HEK293T (cell line): Measurements from ENCODE around the gene KRT83.

Experiments
- ARNT ChIP-seq: fragments of 450-650 bp; IDR thresholded peaks from 2 replicates; pipeline ENCODE4 v1.6.1; 2017; ENCODE audit warnings: mild to moderate bottlenecking
- BHLHE40 ChIP-seq: fragments of 450-650 bp; IDR thresholded peaks from 2 replicates; pipeline ENCODE4 v1.6.1; 2016; ENCODE audit warnings: mild to moderate bottlenecking, moderate library complexity, borderline replicate concordance
- CTBP1 ChIP-seq: fragments of 450-650 bp; IDR thresholded peaks from 2 replicates; pipeline ENCODE4 v1.6.1; 2016; ENCODE audit warnings: borderline replicate concordance
- FOXA1 ChIP-seq: fragments of 450-650 bp; IDR thresholded peaks from 2 replicates; pipeline ENCODE4 v1.6.1; 2016; ENCODE audit warnings: mild to moderate bottlenecking
- FOXK2 ChIP-seq: fragments of 450-650 bp; IDR thresholded peaks from 2 replicates; pipeline ENCODE4 v1.6.1; 2016; ENCODE audit warnings: mild to moderate bottlenecking
- FOXM1 ChIP-seq: fragments of 450-650 bp; IDR thresholded peaks from 2 replicates; pipeline ENCODE4 v1.6.1; 2017; ENCODE audit warnings: mild to moderate bottlenecking, borderline replicate concordance
- L3MBTL2 ChIP-seq: fragments of 450-650 bp; conservative IDR thresholded peaks from 2 replicates; pipeline ENCODE4 v1.6.1; 2016; ENCODE audit warnings: mild to moderate bottlenecking
- NFRKB ChIP-seq: fragments of 450-650 bp; IDR thresholded peaks from 2 replicates; pipeline ENCODE4 v1.6.1; 2016; ENCODE audit warnings: mild to moderate bottlenecking, moderate library complexity
- PKNOX1 ChIP-seq: fragments of 450-650 bp; IDR thresholded peaks from 2 replicates; pipeline ENCODE4 v1.6.1; 2016
- SP1 ChIP-seq: fragments of 450-650 bp; IDR thresholded peaks from 2 replicates; pipeline ENCODE4 v1.6.1; 2017
- SUZ12 ChIP-seq: fragments of 450-650 bp; IDR thresholded peaks from 2 replicates; pipeline ENCODE4 v1.6.1; 2016; ENCODE audit warnings: mild to moderate bottlenecking
- TARDBP ChIP-seq: fragments of 450-650 bp; IDR thresholded peaks from 2 replicates; pipeline ENCODE4 v1.6.1; 2016
- ZNF384 ChIP-seq: fragments of 450-650 bp; IDR thresholded peaks from 2 replicates; pipeline ENCODE4 v1.6.1; 2016

GRCh38 chr12:52314511-52314910, 6.7 kb downstream of the KRT83 start:
- TF ChIP-seq PKNOX1, result no peak
- TF ChIP-seq NFRKB, result no peak
- no peak for TF ChIP-seq ARNT
- no peak for TF ChIP-seq FOXM1
- TF ChIP-seq ZNF384, result no peak
- TF ChIP-seq SP1, result no peak
- no peak for TF ChIP-seq TARDBP
- TF ChIP-seq FOXA1, result no peak
- TF ChIP-seq SUZ12, result no peak
- TF ChIP-seq BHLHE40, result no peak
- TF ChIP-seq FOXK2, result no peak
- TF ChIP-seq CTBP1, result no peak
- no peak for TF ChIP-seq L3MBTL2
